Nephron progenitor cell (in vitro differentiated cells): ENCODE results near the gene C17orf50.

Experiments used
- DNase-seq: peaks from one replicate; pipeline ENCODE4 v3.0.0; 2021
- H3K27ac Mint-ChIP-seq: 2 replicates; pipeline ENCODE4 v1.8.0; 2021; ENCODE audit warnings: mild to moderate bottlenecking, moderate library complexity, mixed read lengths
- H3K27me3 Mint-ChIP-seq: 2 replicates; pipeline ENCODE4 v1.8.0; 2021; ENCODE audit warnings: mild to moderate bottlenecking, low read depth, mixed read lengths; ENCODE audit not compliant: poor library complexity
- H3K36me3 Mint-ChIP-seq: 2 replicates; pipeline ENCODE4 v1.8.0; 2021; ENCODE audit warnings: low read depth, mixed read lengths
- H3K4me1 Mint-ChIP-seq: 2 replicates; pipeline ENCODE4 v1.8.0; 2021; ENCODE audit warnings: mixed read lengths
- H3K4me3 Mint-ChIP-seq: 2 replicates; pipeline ENCODE4 v1.8.0; 2021; ENCODE audit warnings: mild to moderate bottlenecking, moderate library complexity, mixed read lengths
- H3K9me3 Mint-ChIP-seq: 2 replicates; pipeline ENCODE4 v1.8.0; 2021; ENCODE audit warnings: mild to moderate bottlenecking, moderate library complexity, mixed read lengths
- TF ChIP-seq, protein P1 (sequence below): fragments of 200-600 bp; sonication (generic); IDR thresholded peaks from 2 replicates; pipeline ENCODE4 v1.5.0; 2021; ENCODE audit warnings: antibody characterized with exemption

C17orf50 gene

DNA sequence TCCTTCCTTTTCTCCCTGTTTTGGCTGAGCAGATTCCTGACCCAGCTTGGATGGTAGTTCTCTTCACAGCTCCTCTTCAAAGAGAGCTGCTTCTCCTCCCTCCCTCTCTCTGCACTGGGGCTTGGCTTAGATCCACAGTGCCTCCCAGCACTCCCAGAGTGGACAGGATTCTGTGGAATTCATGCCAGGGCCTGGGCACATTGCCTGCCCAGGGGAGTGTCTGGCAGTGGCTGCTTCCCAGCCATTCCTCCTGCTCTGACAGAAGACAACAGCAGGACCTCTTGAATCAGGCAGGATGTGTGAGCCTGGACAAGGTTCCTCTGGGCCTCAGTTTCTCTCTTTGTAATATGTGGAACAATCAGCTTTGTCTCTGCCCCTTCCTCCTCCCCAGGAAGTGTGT is 39.3 kb downstream of the C17orf50 start:
- TF ChIP-seq, protein P1, sequence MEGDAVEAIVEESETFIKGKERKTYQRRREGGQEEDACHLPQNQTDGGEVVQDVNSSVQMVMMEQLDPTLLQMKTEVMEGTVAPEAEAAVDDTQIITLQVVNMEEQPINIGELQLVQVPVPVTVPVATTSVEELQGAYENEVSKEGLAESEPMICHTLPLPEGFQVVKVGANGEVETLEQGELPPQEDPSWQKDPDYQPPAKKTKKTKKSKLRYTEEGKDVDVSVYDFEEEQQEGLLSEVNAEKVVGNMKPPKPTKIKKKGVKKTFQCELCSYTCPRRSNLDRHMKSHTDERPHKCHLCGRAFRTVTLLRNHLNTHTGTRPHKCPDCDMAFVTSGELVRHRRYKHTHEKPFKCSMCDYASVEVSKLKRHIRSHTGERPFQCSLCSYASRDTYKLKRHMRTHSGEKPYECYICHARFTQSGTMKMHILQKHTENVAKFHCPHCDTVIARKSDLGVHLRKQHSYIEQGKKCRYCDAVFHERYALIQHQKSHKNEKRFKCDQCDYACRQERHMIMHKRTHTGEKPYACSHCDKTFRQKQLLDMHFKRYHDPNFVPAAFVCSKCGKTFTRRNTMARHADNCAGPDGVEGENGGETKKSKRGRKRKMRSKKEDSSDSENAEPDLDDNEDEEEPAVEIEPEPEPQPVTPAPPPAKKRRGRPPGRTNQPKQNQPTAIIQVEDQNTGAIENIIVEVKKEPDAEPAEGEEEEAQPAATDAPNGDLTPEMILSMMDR: no peak
- Mint-ChIP-seq H3K36me3 (no peaks in the 10 kb centered on the region), H3K4me1 (peaks cover 16% of the 10 kb centered on the region), H3K9me3 (no peaks in the 10 kb centered on the region), H3K27ac (no peak overlapping the region), H3K27me3 (peaks cover 62% of the 10 kb centered on the region), H3K4me3 (no peak overlapping the region)
- DNase-seq: no peak

DNA sequence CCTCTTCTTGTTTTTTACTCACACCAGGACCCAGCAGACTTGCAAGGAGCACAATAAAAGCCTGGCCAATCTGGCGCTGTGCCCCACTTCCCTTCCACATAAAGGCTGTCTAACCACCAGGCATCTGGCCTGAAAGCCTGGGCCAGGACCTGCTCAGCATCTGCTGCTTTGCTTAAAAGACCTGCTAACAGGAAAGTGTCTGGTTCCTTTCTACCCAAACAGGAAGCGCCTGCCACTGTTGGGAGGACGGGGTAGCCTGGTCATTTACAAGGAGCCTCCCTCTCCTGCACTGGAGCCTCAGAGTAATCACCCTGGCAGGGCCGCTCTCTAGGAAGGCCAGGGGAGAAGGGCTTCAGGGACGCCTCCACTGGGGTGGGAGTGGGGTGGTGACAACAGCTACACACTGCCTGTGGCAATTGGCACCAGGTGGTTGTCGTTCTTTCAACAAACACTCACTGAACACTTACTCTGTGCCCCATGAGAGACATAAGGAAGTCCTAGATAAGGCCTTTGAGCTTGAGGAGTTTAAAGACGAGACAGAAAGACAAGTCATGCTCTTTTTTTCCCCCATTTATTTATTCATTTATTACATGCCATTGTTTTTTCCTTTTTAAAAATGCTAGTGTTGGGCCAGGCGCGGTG is 41.0 kb downstream of the C17orf50 start:
- DNase-seq: no peak
- Mint-ChIP-seq H3K4me3 (no peak overlapping the region), H3K9me3 (no peaks in the 10 kb centered on the region)

DNA sequence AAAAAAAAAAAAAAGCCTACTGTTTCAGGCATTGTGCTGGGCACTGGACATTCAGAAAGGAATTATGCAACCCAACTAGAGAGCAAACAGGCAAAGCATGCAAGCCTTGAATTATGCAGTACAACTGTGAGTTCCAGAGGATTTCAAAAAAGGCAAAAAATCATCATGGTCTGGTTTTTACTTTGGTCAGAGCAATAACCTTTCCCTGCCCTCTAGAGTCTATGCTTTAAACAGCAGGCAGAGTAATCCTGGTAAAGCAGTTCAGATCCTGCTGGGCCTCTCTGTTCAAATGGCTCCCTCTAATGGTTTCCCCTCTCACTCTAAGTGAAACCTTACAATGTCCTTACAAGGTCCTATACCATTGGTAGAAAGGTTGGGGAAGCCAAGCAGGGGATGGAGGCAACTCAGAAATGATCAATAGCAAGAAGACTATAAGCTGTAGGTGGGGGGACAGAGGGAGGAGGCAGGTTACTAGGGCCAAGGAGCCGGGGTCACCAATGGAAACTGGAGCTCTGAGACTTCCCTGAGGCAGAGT is 44.0 kb downstream of the C17orf50 start:
- Mint-ChIP-seq H3K36me3 (no peaks in the 10 kb centered on the region), H3K9me3 (no peaks in the 10 kb centered on the region), H3K27me3 (peaks cover 21% of the 10 kb centered on the region), H3K27ac (no peak overlapping the region), H3K4me1 (peaks cover 26% of the 10 kb centered on the region), H3K4me3 (no peak overlapping the region)
- TF ChIP-seq, protein P1: peak; percentile 64
- peak; percentile 27 for DNase-seq

More for the DNA sequence above, 41.0 kb downstream of the C17orf50 start:
- no peak overlapping the region for H3K27ac Mint-ChIP-seq
- H3K4me1 Mint-ChIP-seq: peaks cover 12% of the 10 kb centered on the region
- no peaks in the 10 kb centered on the region for H3K36me3 Mint-ChIP-seq
- H3K27me3 Mint-ChIP-seq: peaks cover 47% of the 10 kb centered on the region
- TF ChIP-seq, protein P1: no peak

DNA sequence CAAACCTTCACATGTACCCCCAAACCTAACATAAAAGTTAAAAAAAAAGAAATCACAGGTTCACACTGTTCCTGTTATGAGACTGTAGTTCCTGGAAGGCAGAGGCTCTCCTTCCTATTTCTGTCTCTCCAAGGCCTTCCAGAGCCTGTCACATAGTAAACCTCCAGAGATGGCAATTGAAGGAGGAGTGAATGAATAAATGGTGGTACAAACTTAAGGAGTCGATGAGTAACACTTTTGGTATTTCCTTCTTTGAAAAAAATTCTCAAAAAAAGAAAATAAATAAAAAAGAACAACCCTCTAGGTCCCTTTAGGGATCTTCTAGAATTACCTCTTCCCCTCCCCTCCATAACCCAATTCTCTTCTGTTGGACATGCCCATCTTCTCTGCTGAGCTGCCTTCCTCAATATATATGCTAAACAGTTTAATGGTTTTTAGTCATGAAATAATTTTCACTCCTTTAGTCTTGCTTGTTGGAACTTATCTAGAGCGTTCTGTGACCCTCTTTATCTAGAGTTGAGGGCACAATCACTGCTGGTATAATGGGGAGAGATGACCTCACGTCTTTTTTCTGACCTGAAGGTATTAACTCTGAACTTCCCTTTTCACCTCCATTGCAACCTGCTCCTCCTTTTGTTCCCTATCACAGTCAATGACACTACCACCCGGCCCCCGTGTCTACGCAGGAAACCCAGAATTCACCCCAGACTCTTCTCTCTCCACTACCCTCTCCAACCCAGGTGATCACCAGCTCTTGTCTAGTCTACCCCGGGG is 46.9 kb downstream of the C17orf50 start:
- Mint-ChIP-seq H3K27ac (no peak overlapping the region), H3K4me1 (peaks cover 36% of the 10 kb centered on the region)
- no peak for DNase-seq

DNA sequence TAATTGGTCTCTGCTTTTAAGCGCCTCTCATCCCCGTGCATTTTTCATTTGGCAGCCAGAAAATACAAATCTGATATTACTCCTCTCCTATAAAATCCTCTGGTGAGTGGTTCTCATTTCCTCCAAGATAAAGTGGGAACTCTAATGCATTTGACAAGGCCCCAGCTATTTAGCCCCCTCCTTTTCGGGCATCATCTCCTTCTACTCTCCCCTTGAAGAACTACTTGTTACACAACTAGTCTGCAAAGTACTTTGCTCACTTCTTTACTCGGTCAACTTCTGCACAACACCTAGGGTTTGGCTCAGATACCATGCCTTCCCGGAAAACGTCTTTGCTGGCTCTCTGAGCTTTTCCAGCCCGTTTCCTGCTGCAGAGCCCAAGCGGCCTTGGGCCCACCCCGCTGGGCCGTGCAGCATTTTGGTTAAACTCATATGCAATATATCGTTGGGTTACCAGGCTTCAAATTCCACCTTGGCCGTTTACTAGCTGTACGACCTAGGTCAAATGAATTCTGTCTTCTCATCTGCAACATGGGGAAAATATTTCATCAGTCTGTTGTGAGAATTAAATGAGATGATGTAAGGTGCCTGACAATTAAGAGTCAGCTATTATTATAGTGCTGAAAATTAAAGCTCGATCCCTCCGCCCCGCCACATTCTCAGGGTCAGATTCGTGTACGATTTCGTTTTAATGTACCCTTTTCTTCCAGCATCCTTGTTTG is 47.7 kb downstream of the C17orf50 start:
- Mint-ChIP-seq H3K9me3 (no peaks in the 10 kb centered on the region), H3K27ac (peak overlapping the region; percentile 100), H3K4me1 (peaks cover 42% of the 10 kb centered on the region), H3K27me3 (peaks cover 7% of the 10 kb centered on the region), H3K4me3 (peak overlapping the region; percentile 96), H3K36me3 (peaks cover 15% of the 10 kb centered on the region)
- TF ChIP-seq, protein P1: no peak
- no peak for DNase-seq

More for the DNA sequence above, 46.9 kb downstream of the C17orf50 start:
- TF ChIP-seq, protein P1: no peak
- Mint-ChIP-seq H3K27me3 (peaks cover 9% of the 10 kb centered on the region), H3K36me3 (peaks cover 7% of the 10 kb centered on the region), H3K4me3 (peak overlapping the region; percentile 61), H3K9me3 (no peaks in the 10 kb centered on the region)
